ENCODE results near the gene DAZ3.
"Not testable (repeated sequence)": the region's sequence is repeated elsewhere in the genome, so short reads cannot be mapped to it uniquely, and the experiment has no call there.

The DAZ3 gene, protein sequence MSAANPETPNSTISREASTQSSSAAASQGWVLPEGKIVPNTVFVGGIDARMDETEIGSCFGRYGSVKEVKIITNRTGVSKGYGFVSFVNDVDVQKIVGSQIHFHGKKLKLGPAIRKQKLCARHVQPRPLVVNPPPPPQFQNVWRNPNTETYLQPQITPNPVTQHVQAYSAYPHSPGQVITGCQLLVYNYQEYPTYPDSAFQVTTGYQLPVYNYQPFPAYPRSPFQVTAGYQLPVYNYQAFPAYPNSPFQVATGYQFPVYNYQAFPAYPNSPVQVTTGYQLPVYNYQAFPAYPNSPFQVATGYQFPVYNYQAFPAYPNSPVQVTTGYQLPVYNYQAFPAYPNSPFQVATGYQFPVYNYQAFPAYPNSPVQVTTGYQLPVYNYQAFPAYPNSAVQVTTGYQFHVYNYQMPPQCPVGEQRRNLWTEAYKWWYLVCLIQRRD

DNA sequence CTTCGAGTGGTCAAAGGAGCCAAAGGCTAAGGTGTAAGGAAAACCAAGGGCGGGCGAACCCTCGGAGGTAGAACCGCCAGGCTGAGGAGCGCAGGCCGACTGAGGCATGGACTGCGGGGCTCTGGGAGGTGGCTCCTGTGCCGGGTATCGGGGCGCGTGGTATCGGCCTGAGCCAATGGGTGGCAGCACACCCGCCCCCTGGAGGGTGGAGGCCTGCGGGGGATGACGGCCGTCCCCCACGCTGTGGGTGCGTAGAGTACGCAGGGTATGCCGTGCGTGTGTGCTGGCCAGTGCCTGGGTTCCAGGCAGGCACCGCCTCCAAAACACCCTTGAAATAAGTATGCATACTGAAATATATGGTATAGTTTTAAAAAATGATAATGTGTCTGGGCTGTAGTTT lies at the start of gene DAZ3:
TSS of gene DAZ3 (minus strand) at position 101 of the 400 bp plus-strand sequence. CDS start 208 bp downstream, outside the sequence.
- DNase-seq = not testable (repeated sequence)

GRCh38 chrY:24833619-24834018 lies 20.4 kb upstream of the DAZ3 start, which contains the start of gene DAZ4:
TSS of gene DAZ4 (plus strand) at chrY:24833919. CDS start at chrY:24834127, 208 bp downstream.
- DNase-seq = not testable (repeated sequence)

DNA sequence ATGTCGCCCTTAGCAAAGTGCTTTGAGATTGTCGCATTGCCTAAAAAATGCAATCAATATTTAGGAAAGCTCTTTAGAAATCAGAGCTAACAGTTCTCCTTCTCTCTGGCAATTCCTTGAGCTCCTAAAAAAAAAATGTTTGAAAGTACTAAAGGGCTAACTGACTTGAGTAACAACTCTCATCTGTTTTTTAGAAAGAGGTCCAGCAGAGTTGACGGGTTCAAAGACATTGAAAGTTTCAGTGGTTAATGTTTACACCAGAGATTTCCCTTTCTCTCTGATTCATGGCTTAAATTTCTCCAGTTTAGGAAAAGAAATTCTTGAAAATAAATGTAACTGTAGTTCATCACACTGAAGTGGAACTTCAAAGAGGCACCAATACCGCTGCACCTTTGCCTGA lies 11.9 kb upstream of the DAZ3 start:
- DNase-seq = not testable (repeated sequence)

GRCh38 chrY:24824184-24824879 lies 11.1 kb upstream of the DAZ3 start:
- DNase-seq = not testable (repeated sequence)

GRCh38 chrY:24821836-24822235 lies 8.6 kb upstream of the DAZ3 start:
- not testable (repeated sequence) for DNase-seq
